ENCODE data around the gene BCAT1.

Gene BCAT1

GRCh38 chr12:24803430-24804245 is 145.3 kb downstream of the BCAT1 start:
- no peak for DNase-seq

DNA sequence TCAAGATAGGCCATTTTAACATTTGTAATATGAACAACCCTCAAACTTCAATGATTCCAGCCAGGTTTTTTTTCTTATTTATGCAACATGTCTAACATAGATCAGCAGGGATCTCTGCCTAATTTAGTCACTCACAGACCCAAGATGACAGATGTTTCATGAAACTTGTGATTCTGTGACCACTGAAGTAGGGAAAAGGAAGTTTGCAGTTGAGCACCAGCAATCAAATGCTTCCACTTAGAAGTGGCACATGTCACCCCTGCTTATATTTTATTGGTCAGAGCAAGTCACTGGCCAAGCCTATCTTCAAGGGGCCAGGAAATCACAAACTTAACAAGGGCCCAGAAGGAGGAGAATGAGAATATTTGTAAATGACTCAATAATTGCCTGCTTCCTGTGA is 150.6 kb downstream of the BCAT1 start:
- DNase-seq = no peak

DNA sequence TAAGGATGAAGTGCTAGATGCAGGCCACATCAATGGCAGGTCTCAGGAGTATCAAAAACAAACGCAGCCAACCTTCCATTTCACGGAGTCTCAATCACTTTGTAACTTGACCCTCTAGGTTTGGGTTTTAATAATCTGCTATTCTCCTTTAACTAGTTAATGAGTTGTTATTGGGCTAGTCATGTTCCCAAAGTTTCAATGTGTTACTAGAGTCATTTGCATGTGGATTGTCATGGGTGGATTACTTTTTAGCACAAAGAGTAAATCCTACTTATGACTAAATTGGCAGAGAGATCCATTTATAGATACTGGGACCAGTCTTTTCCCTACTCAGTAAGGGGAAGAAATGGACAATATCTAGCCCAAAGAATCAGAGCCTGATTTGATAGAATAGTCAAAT is 151.0 kb downstream of the BCAT1 start:
- no peak for DNase-seq

- DNase-seq = no peak
Observed at GRCh38 chr12:24796876-24797275, 152.0 kb downstream of the BCAT1 start.

GRCh38 chr12:24795699-24796347 is 153.1 kb downstream of the BCAT1 start:
- DNase-seq = no peak

- DNase-seq = no peak
Observed at GRCh38 chr12:24791622-24792021, 157.3 kb downstream of the BCAT1 start.

DNA sequence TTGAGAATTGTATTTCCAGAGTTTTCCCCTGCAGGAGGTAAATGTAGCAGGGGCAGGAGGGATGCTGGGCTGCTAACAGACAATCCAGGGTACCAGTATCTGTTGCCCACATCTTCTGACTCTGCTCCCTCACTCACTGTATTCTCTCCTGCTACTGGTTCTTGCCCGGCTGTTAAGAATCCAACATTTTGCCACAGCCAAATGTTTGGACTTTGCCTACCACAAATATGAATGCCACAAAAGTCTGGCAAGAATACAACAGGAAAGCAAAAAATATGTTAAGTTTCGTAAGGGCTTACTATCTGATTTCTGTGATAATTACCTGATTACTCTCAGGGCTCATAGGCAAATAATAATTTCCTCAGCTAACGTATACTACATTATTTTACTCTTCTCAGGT is 160.0 kb downstream of the BCAT1 start:
- DNase-seq = no peak

DNA sequence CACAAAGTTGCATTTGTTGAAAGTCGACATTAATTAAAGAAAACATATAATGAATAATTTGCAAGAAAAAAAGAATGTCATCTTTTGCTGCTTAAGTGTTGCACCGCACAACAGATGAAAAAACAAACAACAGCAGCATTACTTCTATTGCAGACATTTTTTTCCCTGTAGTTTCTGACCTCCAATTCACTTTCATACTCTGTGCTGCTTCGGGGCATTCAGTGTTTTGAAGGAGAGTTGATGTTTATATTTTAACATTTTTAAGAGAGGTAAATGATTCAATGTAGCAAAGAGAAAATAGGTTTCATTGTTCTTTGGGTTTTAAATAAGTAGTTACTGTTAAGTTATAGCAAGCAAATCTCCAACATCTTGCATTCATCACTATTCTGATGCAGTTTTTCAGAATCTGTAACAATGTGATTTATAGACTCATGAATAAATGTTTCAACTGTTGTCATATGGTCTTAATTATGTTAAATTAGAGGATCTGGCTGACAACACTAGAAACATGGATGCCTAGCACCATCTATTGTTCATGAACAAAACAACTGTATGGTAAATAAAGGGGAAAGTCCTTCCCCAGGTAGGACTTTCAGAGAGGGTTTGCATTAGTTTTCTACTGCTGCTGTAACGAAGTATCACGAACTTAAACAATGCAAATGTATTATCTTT is 168.1 kb downstream of the BCAT1 start:
- DNase-seq = no peak

- DNase-seq = peak; percentile 36
Observed at GRCh38 chr12:24778486-24779304, 170.2 kb downstream of the BCAT1 start.

DNA sequence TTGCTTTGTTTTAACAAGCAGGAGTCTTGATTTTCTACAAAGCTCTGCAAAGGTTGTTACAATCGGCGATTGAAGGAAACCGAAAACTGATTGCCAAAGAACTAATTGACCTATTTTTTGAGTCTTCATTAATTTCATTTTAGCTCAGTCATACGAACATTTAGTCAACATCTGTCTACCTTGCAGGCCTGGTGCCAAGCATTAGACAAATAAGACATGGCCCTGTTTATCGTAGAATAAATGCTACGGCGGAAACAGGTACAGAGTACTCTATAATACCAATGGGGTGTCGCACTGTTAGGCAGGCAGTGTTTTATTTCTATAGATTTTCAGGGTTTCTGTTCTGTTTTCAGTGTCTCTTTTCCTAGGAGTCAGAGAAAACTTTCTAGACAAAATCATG is 171.5 kb downstream of the BCAT1 start:
- peak; percentile 7 for DNase-seq

- no peak for DNase-seq
Observed at GRCh38 chr12:24776861-24777260, 172.0 kb downstream of the BCAT1 start.

GRCh38 chr12:24775073-24775472 is 173.8 kb downstream of the BCAT1 start:
- no peak for DNase-seq

GRCh38 chr12:24773996-24774395 is 174.9 kb downstream of the BCAT1 start:
- no peak for DNase-seq

DNA sequence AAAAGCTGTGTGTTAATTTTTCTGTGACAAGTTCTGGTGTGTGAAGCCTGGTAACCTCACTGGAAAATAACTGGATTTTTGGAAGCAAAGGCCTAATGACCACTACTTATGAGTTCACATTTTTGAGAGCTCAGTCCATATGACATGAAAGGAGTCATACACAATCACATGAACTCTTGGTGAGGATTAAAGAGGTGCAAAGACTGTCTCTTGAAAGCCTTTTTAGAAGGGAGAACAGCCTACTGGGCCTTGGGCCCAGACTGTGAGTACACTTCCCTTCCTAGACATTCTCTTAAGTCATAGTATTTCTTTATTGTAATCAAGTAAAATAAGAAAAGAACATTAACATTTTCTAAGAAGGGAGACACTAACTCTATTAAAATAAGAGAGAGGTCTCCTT is 176.1 kb downstream of the BCAT1 start:
- DNase-seq = no peak

GRCh38 chr12:24770821-24771220 is 178.1 kb downstream of the BCAT1 start:
- DNase-seq = no peak

DNA sequence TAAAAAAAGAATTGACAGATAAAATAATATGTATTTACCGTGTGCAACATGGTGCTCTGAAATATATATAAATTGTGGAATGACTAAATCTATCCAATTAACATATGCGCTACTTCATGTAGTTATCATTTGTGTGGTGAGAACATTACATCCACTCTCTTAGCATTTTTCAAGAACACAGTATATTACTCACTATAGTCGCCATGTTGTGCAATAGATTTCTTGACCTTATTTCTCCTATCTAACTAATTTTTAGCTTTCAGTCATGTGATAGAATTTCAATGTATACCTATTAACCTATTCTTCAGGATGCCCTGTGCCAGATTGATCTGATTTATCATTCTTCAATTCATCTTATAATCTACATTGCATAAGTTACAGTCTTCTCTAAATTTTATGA is 178.6 kb downstream of the BCAT1 start:
- DNase-seq = no peak

GRCh38 chr12:24769682-24770081 is 179.2 kb downstream of the BCAT1 start:
- DNase-seq = no peak

DNA sequence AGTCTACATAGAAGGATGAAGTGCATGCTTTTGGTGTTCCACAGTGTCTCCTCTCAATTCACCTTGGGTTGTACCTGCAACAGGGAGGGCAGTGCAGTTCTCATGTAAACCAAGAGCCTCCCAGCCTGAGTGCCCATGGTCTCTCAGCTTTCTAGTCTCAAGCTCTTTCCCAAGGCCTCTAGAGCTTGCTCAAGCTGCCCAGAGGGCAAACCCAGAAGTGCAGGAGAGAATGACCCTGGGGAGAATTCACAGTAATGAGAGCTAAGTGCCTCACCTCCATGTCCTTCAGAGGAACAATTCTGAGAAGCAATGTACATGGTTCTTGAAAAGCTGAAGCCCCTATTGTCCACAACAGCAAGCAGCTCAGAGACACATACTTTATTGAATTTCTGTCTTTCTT is 180.5 kb downstream of the BCAT1 start:
- DNase-seq = no peak

DNA sequence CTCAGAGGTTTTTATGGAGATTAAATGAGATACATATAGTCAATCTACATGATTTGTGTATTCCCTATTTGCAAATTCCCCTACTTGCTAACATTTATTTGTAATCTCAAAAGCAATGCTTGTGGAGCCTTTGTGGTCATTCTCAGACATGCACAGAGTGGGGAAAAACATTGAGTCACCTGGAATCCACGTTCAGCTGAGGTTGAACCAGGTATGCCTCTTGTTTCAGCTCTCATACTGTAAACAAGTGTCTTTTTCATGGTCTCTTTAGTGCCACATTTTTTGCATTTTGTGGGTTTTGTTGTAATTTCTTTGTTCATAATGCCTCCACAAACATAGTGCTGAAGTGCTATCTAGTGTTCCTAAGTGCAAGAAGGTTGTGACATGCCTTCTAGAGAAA is 181.9 kb downstream of the BCAT1 start:
- DNase-seq = no peak

GRCh38 chr12:24764712-24765111 is 184.2 kb downstream of the BCAT1 start:
- no peak for DNase-seq

DNA sequence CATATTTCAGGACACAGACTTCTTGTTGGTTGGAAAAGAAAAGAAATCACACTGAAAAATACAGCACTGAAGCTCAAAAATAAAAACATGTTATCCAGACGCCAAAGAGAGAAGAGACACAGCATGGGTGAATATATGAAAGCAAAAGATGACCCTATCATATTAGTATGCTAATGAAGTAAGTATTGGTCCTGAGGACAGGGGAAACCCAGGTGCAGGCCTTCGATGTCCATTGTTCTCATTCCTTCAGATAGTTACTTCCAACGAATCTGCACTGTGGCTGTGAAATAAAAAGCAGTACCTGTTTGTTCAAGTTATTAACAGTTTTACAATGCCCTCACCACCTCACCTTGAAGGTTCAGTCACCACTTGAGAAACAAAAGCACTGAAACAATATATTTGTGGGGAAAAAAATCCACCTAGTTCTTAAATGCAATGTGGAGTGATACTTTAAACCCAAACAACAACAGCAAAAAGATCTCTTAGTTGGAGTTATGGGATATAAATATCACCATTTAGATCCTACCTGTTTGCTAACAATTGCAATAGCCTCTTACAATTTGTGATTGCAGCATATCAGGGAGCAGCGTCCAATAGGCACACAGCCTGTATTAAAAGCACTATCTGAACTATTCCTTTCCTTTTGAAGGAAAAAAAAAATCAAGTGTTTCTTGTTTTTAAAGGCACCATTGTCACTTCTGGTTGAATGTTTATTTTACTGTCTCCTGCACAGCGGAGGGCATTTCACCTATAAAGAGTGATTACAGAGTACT is 188.1 kb downstream of the BCAT1 start:
- no peak for DNase-seq

- DNase-seq = peak; percentile 33
Observed at GRCh38 chr12:24760162-24760561, 188.7 kb downstream of the BCAT1 start.

Data from NCI-H774 (cell line).